ENCODE data around the gene CMTM5.

The CMTM5 gene

DNA sequence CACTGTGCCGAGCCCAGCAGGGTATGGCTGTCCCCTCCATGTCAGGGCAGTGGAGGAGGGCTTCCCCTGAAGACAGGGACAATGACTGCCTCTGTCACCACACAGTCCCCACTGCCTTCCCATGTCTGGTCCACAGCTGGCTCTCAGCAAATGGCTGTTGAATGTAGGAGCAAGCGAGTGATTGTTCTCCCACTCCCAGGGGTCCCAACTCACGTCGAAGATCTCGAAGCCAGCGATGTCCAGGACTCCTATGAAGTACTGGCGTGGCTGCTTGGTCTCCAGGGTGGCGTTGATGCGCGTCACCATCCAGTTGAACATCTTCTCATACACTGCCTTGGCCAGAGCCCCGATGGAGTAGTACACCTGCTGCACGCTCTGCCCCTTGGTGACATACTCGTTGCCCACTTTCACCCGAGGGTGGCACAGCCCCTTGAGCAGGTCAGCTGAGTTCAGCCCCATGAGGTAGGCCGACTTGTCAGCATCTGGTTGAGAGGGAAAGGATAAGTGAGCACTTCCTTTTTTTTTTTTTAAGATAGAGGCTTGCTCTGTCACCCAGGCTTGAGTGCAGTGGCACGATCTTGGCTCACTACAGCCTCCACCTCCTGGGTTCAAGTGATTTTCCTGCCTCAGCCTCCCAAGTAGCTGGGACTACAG is 23.8 kb downstream of the CMTM5 start:
- peak; percentile 16 for DNase-seq

DNA sequence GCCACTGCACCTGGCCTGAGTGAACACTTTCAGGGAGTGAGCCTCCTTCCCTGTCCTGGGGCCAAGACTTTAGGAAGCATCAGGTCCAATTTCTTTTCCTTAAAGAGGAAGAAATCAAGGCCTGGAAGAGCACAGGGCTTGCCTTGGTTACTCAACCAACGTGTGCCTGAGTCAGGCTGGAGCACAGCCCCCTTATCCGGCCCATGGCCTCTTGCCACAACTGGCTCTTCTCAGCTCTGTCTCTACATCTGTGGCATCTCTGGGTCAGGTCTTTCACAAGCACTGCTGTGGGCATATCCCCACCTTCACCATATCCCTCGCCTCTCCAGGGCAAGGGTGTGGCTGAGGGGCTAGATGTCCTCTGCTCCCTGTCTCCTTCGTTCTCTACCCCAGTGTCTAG is 24.4 kb downstream of the CMTM5 start:
- peak; percentile 20 for DNase-seq

- no peak for DNase-seq
Observed at GRCh38 chr14:23402296-23403138, 25.7 kb downstream of the CMTM5 start.

DNA sequence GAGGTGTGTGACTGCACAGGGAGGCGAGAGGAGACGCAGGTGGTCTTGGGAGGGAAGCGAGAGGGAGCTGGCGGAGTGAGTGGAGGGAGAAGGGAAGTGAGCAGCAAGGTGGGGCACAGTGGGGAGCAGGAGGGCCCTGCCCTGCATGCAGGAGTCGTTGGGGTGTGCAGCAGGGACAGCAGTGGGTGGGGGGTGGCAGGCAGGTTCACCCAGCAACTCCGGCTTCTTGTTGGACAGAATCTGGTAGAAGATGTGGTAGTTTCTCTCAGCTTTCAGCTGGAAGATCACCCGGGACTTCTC is 26.2 kb downstream of the CMTM5 start:
- DNase-seq = no peak

- no peak for DNase-seq
Observed at GRCh38 chr14:23403908-23404307, 27.1 kb downstream of the CMTM5 start.

GRCh38 chr14:23404331-23404900 is 27.6 kb downstream of the CMTM5 start:
- DNase-seq = no peak

DNA sequence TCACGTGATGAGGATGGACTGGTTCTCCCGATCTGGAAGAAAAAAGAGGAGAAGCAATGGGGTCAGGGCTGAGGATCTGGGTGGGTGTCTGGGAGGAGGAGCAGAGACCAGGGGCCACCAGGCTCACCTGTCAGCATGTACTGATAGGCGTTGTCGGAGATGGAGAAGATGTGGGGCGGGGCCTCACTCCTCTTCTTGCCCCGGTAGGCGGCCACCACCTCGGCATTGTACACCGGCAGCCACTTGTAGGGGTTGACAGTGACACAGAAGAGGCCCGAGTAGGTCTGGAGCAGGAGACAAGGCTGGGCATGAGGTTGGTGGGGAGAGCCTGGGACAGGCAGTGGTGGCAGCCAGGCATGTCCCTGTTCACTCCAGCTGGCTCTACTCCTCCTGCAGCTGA is 28.2 kb downstream of the CMTM5 start:
- DNase-seq = no peak

GRCh38 chr14:23405516-23406025 is 28.7 kb downstream of the CMTM5 start:
- DNase-seq = no peak

- no peak for DNase-seq
Observed at GRCh38 chr14:23406244-23406643, 29.4 kb downstream of the CMTM5 start.

DNA sequence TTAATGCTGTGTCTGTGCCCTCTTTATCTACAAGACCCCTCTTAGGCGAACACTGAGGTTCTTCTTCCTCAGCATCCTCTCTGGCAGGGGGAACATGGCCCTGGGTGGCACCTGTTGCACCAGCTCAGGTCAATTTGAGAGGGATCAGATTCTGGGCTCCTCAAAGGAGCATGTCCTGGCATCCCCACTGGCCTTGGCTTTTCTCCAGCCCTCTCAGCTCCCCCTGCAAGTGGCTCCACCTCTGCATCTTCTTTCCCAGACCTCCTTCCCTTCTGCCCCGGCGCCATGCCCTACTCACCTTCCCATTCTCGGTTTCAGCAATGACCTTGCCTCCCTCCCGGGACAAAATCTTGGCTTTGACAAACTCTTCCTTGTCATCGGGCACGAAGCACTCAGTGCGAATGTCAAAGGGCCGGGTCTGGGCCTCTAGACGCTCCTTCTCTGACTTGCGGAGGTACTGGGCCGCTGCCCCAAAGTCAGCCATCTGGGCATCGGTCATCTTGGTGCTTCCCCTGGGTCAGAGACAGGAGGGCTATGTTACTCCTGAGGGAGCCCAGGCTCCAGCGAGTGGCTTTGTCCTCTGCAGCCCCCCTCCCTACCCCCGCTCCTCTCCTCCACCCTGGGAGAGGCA is 30.0 kb downstream of the CMTM5 start:
- no peak for DNase-seq

- no peak for DNase-seq
Observed at GRCh38 chr14:23407516-23408306, 30.9 kb downstream of the CMTM5 start, which contains the start of gene MYH6. Gene MYH6, minus strand, starts transcription at chr14:23408273. Its CDS starts 1,050 bp downstream, at chr14:23407223.

DNA sequence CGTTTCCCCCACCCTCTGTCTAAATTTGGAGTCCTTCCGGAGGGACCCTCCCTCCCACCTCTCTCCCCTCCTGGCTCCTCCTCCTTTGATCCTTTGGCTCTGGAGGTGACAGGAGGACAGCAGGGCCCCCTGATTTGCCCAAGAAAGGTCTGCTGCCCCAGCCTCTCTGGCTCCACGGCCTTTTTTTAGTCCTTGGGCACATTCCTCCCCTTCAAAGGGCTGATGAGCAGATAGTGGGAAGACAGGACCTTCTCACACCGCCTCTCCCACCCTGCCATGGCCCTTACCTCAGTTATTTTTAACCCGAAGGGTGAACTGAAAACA is 31.4 kb downstream of the CMTM5 start:
- DNase-seq = no peak

DNA sequence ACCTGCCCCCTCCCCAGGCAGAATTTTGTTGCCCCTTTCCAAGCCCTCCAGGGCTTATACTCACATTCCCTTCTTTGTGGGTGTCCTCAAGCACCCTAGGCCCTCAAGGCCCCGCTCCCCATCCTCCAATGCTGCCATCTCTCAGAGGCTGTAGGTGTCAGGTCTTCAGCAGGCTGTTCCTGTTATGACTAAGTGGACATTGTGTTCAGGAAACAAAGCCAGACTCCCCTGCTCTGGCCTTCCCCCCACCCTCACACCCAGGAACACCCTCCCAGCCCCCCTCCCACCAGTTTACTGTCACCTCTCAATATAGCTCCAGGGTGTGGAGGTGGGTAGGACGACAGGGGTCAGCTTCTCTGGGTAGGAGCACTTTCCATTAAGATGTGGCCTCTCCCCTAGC is 32.6 kb downstream of the CMTM5 start:
- no peak for DNase-seq

DNA sequence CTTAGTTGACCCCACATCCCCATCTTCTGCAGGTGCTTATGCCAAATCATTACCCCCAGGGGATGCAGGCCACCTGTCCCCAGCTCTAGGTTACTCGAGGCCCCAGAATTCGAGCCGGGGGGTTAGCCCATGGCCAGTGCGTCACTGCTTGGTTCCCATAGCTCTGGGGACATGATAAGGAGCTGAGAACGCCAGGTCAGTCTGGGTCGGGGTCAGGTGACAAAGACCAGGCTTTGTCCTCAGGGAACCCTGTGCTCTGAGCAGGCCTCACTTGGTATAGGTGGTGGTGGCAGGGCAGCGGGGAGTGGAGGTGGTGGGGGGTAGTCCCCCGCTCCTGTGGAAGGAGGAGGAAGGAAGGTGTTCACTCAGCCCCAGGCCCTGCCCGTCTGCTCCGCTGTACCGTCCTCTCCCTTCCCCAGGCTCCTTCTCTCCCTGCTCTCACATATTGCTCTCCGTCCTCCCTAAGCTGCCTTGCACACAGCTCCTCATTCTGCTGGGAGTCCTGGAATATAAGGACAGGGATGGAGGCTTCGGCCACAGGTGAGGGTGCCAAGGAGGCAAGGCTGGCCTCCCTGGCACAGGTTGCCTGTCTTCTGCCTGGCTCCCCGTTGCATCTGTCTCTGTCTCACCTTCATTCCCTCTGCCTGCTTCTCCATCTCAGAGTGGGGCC is 33.3 kb downstream of the CMTM5 start:
- DNase-seq = no peak

GRCh38 chr14:23411563-23412525 is 35.0 kb downstream of the CMTM5 start:
- no peak for DNase-seq

GRCh38 chr14:23413681-23414080 is 36.8 kb downstream of the CMTM5 start:
- no peak for DNase-seq

DNA sequence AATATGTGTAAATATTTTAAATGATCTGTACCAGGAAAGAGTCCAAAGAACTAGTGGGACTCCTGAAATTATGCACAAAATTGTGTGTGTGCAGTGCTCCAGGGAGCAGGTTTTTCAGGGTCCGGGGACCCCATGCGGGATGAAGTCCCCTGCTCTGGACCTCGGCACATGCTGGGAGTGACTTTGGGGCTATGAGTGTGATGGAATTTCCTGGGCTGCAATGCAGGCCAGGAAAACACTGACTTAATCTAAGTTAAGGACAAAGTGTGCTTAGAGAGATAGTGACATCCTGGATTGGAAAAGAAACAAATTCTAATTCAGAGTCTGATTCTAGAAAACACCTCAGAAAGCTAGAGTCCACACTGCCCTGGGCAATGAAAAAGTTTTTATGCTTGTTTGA is 37.4 kb downstream of the CMTM5 start:
- no peak for DNase-seq

DNA sequence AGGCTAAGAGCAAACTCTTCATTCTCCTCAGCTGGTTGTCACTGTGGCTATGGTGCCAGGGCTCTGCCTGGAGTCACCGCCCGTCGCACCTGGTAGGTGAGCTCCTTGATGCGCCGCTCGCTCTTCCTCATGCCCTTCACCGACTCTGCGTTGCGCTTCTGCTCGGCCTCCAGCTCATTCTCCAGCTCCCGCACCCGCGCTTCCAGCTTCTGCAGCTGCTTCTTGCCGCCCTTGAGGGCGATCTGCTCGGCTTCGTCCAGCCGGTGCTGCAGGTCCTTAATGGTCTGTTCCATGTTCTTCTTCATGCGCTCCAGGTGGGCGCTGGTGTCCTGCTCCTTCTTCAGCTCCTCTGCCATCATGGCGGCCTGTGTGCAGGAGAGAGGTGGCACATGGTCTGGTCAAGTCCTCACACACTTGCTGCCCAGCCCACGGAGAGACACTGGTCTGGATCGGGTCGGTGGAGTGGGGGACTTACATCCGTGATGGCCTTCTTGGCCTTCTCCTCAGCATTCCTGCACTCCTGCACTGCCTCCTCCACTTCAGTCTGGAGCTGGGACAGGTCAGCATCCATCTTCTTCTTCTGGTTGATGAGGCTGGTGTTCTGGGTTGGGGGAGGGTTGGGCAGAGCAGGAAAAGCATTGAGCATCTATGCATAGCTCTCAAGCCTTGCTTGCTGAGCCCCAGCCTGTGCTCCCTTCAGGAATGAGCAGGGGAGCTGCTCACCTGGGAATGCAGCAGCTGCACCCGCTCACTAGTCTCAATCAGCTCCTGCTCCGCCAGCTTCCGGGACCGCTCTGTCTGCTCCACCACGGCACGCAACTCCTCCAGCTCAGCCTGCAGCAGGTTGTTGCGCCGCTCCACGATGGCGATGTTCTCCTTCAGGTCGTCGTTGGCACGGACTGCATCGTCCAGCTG is 38.3 kb downstream of the CMTM5 start:
- DNase-seq = no peak

- no peak for DNase-seq
Observed at GRCh38 chr14:23415821-23416778, 39.3 kb downstream of the CMTM5 start.
